ENCODE data around the gene PLEKHN1.

PLEKHN1 gene

DNA sequence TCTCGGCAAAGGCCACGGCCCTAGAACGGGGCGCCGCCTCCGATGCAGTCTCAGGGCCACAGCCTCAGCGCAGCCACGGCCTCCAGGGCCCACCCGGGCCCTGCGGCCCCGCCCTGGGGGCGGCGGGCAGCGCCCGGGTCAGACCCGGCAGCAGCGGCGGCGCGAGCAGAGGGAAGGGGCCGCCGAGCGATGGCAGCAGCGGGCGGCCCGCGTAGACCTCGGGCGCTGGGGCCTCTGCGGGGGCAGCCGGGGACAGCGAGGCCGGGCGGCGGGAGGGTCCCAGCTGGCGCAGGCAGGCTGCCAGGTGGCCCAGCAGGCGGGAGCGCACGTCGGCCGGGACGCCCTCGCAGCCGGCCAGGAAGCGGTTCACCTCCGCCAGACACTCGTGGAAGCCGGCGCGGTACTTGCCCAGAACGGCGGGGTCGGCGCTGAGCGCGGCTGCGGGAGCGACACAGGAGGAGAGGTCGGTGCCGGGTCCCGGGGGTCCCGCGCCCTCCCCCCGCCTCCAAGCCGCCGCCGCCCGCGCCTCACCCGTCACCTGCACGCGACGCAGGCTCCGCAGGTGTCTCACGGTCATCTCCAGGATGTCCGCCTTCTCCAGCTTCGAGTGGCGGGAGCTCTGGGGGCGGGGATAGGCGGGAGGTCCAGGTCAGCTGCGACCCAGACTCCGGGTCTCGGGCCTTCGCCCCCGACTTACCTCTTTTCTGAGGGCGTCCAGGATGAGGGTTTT, 32.9 kb downstream of the PLEKHN1 start (continued):
- TF ChIP-seq, protein P1, sequence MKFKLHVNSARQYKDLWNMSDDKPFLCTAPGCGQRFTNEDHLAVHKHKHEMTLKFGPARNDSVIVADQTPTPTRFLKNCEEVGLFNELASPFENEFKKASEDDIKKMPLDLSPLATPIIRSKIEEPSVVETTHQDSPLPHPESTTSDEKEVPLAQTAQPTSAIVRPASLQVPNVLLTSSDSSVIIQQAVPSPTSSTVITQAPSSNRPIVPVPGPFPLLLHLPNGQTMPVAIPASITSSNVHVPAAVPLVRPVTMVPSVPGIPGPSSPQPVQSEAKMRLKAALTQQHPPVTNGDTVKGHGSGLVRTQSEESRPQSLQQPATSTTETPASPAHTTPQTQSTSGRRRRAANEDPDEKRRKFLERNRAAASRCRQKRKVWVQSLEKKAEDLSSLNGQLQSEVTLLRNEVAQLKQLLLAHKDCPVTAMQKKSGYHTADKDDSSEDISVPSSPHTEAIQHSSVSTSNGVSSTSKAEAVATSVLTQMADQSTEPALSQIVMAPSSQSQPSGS (tag by site-specific recombination; IDR thresholded peaks at IDR 0.05; ENCODE audit: low read depth): no peak
- TF ChIP-seq, protein P2, sequence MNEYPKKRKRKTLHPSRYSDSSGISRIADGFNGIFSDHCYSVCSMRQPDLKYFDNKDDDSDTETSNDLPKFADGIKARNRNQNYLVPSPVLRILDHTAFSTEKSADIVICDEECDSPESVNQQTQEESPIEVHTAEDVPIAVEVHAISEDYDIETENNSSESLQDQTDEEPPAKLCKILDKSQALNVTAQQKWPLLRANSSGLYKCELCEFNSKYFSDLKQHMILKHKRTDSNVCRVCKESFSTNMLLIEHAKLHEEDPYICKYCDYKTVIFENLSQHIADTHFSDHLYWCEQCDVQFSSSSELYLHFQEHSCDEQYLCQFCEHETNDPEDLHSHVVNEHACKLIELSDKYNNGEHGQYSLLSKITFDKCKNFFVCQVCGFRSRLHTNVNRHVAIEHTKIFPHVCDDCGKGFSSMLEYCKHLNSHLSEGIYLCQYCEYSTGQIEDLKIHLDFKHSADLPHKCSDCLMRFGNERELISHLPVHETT (tag by site-specific recombination; IDR thresholded peaks at IDR 0.05): no peak
- TF ChIP-seq, protein P3, sequence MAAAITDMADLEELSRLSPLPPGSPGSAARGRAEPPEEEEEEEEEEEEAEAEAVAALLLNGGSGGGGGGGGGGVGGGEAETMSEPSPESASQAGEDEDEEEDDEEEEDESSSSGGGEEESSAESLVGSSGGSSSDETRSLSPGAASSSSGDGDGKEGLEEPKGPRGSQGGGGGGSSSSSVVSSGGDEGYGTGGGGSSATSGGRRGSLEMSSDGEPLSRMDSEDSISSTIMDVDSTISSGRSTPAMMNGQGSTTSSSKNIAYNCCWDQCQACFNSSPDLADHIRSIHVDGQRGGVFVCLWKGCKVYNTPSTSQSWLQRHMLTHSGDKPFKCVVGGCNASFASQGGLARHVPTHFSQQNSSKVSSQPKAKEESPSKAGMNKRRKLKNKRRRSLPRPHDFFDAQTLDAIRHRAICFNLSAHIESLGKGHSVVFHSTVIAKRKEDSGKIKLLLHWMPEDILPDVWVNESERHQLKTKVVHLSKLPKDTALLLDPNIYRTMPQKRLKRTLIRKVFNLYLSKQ (tag by site-specific recombination; IDR thresholded peaks at IDR 0.05; ENCODE audit: borderline replicate concordance): no peak
- no peak for TF ChIP-seq ZNF350 (tag by site-specific recombination; IDR thresholded peaks at IDR 0.05)
- TF ChIP-seq, protein P4, sequence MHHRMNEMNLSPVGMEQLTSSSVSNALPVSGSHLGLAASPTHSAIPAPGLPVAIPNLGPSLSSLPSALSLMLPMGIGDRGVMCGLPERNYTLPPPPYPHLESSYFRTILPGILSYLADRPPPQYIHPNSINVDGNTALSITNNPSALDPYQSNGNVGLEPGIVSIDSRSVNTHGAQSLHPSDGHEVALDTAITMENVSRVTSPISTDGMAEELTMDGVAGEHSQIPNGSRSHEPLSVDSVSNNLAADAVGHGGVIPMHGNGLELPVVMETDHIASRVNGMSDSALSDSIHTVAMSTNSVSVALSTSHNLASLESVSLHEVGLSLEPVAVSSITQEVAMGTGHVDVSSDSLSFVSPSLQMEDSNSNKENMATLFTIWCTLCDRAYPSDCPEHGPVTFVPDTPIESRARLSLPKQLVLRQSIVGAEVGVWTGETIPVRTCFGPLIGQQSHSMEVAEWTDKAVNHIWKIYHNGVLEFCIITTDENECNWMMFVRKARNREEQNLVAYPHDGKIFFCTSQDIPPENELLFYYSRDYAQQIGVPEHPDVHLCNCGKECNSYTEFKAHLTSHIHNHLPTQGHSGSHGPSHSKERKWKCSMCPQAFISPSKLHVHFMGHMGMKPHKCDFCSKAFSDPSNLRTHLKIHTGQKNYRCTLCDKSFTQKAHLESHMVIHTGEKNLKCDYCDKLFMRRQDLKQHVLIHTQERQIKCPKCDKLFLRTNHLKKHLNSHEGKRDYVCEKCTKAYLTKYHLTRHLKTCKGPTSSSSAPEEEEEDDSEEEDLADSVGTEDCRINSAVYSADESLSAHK (tag by site-specific recombination; IDR thresholded peaks at IDR 0.05): no peak
- no peak for TF ChIP-seq ZNF324 (tag by site-specific recombination; IDR thresholded peaks at IDR 0.05)
- no peak for TF ChIP-seq MEIS1 (CRISPR knock-in tag; IDR thresholded peaks at IDR 0.05; ENCODE audit: borderline replicate concordance)
- TF ChIP-seq GLIS1 (tag by site-specific recombination; IDR thresholded peaks at IDR 0.05): no peak
- no peak for TF ChIP-seq ZFP69B (tag by site-specific recombination; IDR thresholded peaks at IDR 0.05)
- TF ChIP-seq ZNF701 (tag by site-specific recombination; IDR thresholded peaks at IDR 0.05): no peak
- peak; percentile 70; the same call in 1 of the 2 replicates for TF ChIP-seq ZBTB7A (tag by site-specific recombination; IDR thresholded peaks at IDR 0.05; ENCODE audit: low read depth)
- TF ChIP-seq ZNF2 (tag by site-specific recombination; IDR thresholded peaks at IDR 0.05): no peak
- no peak for TF ChIP-seq ZNF302 (tag by site-specific recombination; IDR thresholded peaks at IDR 0.05; ENCODE audit: low read depth)
- TF ChIP-seq ZNF223 (tag by site-specific recombination; IDR thresholded peaks at IDR 0.05): no peak
- TF ChIP-seq REPIN1 (tag by site-specific recombination; IDR thresholded peaks at IDR 0.05; ENCODE audit: low read depth): no peak
- TF ChIP-seq ZNF394 (tag by site-specific recombination; IDR thresholded peaks at IDR 0.05; ENCODE audit: borderline replicate concordance): no peak
- no peak for TF ChIP-seq ZSCAN16 (tag by site-specific recombination; IDR thresholded peaks at IDR 0.05)
- TF ChIP-seq KLF8 (tag by site-specific recombination; IDR thresholded peaks at IDR 0.05): peak; percentile 69
- TF ChIP-seq, protein P5, sequence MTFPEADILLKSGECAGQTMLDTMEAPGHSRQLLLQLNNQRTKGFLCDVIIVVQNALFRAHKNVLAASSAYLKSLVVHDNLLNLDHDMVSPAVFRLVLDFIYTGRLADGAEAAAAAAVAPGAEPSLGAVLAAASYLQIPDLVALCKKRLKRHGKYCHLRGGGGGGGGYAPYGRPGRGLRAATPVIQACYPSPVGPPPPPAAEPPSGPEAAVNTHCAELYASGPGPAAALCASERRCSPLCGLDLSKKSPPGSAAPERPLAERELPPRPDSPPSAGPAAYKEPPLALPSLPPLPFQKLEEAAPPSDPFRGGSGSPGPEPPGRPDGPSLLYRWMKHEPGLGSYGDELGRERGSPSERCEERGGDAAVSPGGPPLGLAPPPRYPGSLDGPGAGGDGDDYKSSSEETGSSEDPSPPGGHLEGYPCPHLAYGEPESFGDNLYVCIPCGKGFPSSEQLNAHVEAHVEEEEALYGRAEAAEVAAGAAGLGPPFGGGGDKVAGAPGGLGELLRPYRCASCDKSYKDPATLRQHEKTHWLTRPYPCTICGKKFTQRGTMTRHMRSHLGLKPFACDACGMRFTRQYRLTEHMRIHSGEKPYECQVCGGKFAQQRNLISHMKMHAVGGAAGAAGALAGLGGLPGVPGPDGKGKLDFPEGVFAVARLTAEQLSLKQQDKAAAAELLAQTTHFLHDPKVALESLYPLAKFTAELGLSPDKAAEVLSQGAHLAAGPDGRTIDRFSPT (tag by site-specific recombination; IDR thresholded peaks at IDR 0.05): no peak
- no peak for TF ChIP-seq ZNF114 (tag by site-specific recombination; IDR thresholded peaks at IDR 0.05)
- no peak for TF ChIP-seq ZNF664 (tag by site-specific recombination; IDR thresholded peaks at IDR 0.05)
- no peak for TF ChIP-seq ZNF747 (tag by site-specific recombination; IDR thresholded peaks at IDR 0.05)
- peak; percentile 54 for TF ChIP-seq SP2 (tag by site-specific recombination; IDR thresholded peaks at IDR 0.05)
- TF ChIP-seq ZFP37 (tag by site-specific recombination; IDR thresholded peaks at IDR 0.05): 0 out of 2 replicates have a peak, but pooled peaks have one; percentile 54
- no peak for TF ChIP-seq ZNF624 (tag by site-specific recombination; IDR thresholded peaks at IDR 0.05)
- TF ChIP-seq, protein P6, sequence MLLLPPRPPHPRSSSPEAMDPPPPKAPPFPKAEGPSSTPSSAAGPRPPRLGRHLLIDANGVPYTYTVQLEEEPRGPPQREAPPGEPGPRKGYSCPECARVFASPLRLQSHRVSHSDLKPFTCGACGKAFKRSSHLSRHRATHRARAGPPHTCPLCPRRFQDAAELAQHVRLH (tag by site-specific recombination; IDR thresholded peaks at IDR 0.05): no peak
- TF ChIP-seq ZSCAN23 (tag by site-specific recombination; IDR thresholded peaks at IDR 0.05): no peak
- peak; percentile 52; the same call in 1 of the 2 replicates for TF ChIP-seq ZBTB8A (tag by site-specific recombination; IDR thresholded peaks at IDR 0.05)
- no peak for TF ChIP-seq ZNF610 (tag by site-specific recombination; IDR thresholded peaks at IDR 0.05; ENCODE audit: borderline replicate concordance)
- TF ChIP-seq ZNF391 (tag by site-specific recombination; IDR thresholded peaks at IDR 0.05; ENCODE audit: borderline replicate concordance, low read depth): peak; percentile 47; the same call in 1 of the 2 replicates
- TF ChIP-seq YY2 (tag by site-specific recombination; IDR thresholded peaks at IDR 0.05): no peak
- TF ChIP-seq ZNF354C (tag by site-specific recombination; IDR thresholded peaks at IDR 0.05; ENCODE audit: borderline replicate concordance, low read depth): no peak

Data from HEK293 (cell line).